OCI-LY3 (cell line): ENCODE results near the gene HCFC1.

Experiments used
- EZH2phosphoT487 ChIP-seq: fragments of 200-600 bp; shearing (Covaris generic); IDR thresholded peaks from 2 replicates; pipeline ENCODE4 v1.6.1; 2018; ENCODE audit warnings: antibody characterized with exemption, mixed run types, low read depth
- TF ChIP-seq, protein P1 (sequence below): fragments of 200-600, 300-600 bp; sonication (generic); IDR thresholded peaks from 2 replicates; pipeline ENCODE4 v1.5.1; 2014; ENCODE audit warnings: antibody characterized with exemption, low read length, low read depth

DNA sequence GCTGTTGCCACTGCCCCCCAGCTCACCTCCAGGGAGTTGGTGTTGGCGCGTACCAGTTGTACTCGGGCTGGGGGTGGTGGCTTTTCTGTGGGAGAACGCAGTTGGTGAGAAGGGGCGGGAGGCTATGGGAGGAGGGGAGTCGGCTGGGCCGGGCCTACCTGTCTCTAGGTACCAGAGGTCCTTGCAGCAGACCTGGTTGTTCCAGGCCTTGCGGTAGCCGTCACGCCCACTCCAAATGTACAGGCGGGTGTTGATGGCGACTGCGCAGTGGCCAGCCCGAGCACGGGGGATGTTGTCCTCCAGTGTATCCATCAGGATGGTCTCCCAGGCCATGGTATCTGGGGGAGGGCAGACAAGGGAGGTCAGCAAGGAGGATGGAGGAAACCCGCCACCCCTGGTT lies 11.5 kb downstream of the HCFC1 start:
- TF ChIP-seq, protein P1, sequence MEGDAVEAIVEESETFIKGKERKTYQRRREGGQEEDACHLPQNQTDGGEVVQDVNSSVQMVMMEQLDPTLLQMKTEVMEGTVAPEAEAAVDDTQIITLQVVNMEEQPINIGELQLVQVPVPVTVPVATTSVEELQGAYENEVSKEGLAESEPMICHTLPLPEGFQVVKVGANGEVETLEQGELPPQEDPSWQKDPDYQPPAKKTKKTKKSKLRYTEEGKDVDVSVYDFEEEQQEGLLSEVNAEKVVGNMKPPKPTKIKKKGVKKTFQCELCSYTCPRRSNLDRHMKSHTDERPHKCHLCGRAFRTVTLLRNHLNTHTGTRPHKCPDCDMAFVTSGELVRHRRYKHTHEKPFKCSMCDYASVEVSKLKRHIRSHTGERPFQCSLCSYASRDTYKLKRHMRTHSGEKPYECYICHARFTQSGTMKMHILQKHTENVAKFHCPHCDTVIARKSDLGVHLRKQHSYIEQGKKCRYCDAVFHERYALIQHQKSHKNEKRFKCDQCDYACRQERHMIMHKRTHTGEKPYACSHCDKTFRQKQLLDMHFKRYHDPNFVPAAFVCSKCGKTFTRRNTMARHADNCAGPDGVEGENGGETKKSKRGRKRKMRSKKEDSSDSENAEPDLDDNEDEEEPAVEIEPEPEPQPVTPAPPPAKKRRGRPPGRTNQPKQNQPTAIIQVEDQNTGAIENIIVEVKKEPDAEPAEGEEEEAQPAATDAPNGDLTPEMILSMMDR = no peak
- TF ChIP-seq EZH2phosphoT487 = no peak
